HepG2 (cell line): ENCODE data around the gene SUOX.

ENCODE experiments used
- BRCA1 ChIP-seq: sonication (generic); formaldehyde crosslinking; IDR thresholded peaks from 2 replicates; pipeline ENCODE4 v1.4.0; 2020; ENCODE audit warnings: missing genetic modification reagents
- NFKB2 ChIP-seq: sonication (generic); formaldehyde crosslinking; IDR thresholded peaks from 2 replicates; pipeline ENCODE4 v1.4.0; 2020; ENCODE audit warnings: missing genetic modification reagents, borderline replicate concordance
- POLR2AphosphoS2 ChIP-seq: IDR thresholded peaks from 2 replicates; pipeline ENCODE4 v1.6.1; 2011; ENCODE audit warnings: low read depth, low read length, improper control_type of control experiment
- POLR2AphosphoS5 ChIP-seq: IDR thresholded peaks from 2 replicates; pipeline ENCODE4 v1.6.1; 2012; ENCODE audit warnings: low read depth, low read length
- PRPF4 ChIP-seq: fragments of 200-400 bp; formaldehyde crosslinking; IDR thresholded peaks from 2 replicates; pipeline ENCODE4 v1.6.1; 2016; ENCODE audit warnings: low read length, low read depth; ENCODE audit not compliant: poor library complexity, severe bottlenecking
- SKI ChIP-seq: fragments of 450-650 bp; IDR thresholded peaks from one replicate; pipeline ENCODE4 v1.6.1; 2018; ENCODE audit warnings: mild to moderate bottlenecking; ENCODE audit not compliant: partially characterized antibody
- SNAI1 ChIP-seq: sonication (generic); formaldehyde crosslinking; IDR thresholded peaks from 2 replicates; pipeline ENCODE4 v1.5.0; 2020; ENCODE audit warnings: mild to moderate bottlenecking, missing genetic modification reagents, borderline replicate concordance
- SRF ChIP-seq: IDR thresholded peaks from 2 replicates; pipeline ENCODE4 v1.6.1; 2011; ENCODE audit warnings: mild to moderate bottlenecking, low read depth, low read length, moderate library complexity
- ZNF530 ChIP-seq: sonication (generic); formaldehyde crosslinking; IDR thresholded peaks from 2 replicates; pipeline ENCODE4 v1.5.0; 2020; ENCODE audit warnings: low read depth, mild to moderate bottlenecking, missing genetic modification reagents
- TF ChIP-seq, protein P1 (sequence below): sonication (generic); formaldehyde crosslinking; IDR thresholded peaks from 2 replicates; pipeline ENCODE4 v1.5.0; 2020; ENCODE audit warnings: mild to moderate bottlenecking, missing genetic modification reagents, moderate library complexity

DNA sequence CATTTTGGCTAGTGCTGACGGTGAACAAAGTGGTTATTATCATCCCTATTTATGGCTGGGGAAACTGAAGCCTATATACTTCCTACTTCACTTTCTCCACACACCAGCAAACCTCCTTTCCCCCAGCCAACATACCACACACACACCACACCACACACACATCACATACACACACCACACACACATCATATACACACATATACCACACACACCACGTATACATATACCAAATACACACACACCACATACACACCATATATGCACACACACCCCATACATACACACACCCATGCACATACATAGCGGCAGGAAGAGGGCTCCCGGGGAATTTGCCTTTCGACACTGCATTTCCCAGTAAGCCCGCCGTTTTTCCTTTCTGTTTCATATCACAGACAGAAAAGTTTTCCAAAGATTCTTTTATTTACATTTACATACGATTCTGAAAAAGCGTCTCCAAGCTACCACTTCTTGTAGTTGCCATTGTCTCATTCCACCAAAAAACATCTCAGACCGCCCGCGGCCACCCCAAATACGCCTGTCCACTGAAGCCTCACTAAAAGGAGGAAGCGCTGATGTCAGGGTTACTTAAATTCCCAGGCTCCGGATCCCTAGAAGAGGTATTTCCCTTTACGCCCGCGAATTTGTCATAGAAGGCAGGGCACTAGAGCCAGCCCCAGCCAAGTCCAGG, 24.0 kb upstream of the SUOX start:
- TF ChIP-seq ZNF530 (CRISPR knock-in tag) = no peak
- TF ChIP-seq PRPF4 = no peak
- TF ChIP-seq SRF = no peak
- TF ChIP-seq SKI = no peak
- peak; percentile 60; the same call in 1 of the 2 replicates for TF ChIP-seq POLR2AphosphoS5
- TF ChIP-seq BRCA1 (CRISPR knock-in tag) = no peak
- TF ChIP-seq, protein P1, sequence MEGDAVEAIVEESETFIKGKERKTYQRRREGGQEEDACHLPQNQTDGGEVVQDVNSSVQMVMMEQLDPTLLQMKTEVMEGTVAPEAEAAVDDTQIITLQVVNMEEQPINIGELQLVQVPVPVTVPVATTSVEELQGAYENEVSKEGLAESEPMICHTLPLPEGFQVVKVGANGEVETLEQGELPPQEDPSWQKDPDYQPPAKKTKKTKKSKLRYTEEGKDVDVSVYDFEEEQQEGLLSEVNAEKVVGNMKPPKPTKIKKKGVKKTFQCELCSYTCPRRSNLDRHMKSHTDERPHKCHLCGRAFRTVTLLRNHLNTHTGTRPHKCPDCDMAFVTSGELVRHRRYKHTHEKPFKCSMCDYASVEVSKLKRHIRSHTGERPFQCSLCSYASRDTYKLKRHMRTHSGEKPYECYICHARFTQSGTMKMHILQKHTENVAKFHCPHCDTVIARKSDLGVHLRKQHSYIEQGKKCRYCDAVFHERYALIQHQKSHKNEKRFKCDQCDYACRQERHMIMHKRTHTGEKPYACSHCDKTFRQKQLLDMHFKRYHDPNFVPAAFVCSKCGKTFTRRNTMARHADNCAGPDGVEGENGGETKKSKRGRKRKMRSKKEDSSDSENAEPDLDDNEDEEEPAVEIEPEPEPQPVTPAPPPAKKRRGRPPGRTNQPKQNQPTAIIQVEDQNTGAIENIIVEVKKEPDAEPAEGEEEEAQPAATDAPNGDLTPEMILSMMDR (CRISPR knock-in tag) = no peak
- TF ChIP-seq POLR2AphosphoS2 = no peak
- TF ChIP-seq SNAI1 (CRISPR knock-in tag) = no peak
- TF ChIP-seq NFKB2 = no peak
